Stomach (tissue), 9 donors: Measurements from ENCODE around the gene TMEM123. TPM values are rescaled to one million over a fixed set of nuclear protein-coding genes. Genes with fewer than 3 reads are reported as not detected.
"Not testable (repeated sequence)": the region's sequence is repeated elsewhere in the genome, so short reads cannot be mapped to it uniquely, and the experiment has no call there.

Experiments
- DNase-seq, 2 donors: peaks; one replicate each; pipeline versions ENCODE4 v3.0.0 to v3.0.0-alpha.2; 2013 to 2019
- H3K27ac ChIP-seq, 5 donors: fragments of 200-600 bp in 4 of 5; sonication (generic) in 4 of 5; one replicate each; pipeline ENCODE4 v1.5.1; 2013 to 2019; ENCODE audit warnings: mild to moderate bottlenecking in 1 of 5, moderate library complexity in 1 of 5
- H3K27me3 ChIP-seq, 3 donors: fragments of 200-600 bp; sonication (generic); one replicate each; pipeline ENCODE4 v1.5.1; 2017 to 2019; ENCODE audit warnings: mixed run types in 1 of 3
- H3K36me3 ChIP-seq, 4 donors: fragments of 200-600 bp; sonication (generic); 1 replicate in 3 of 4; 2 replicates in 1 of 4; pipeline ENCODE4 v1.5.1; 2016 to 2019
- H3K4me1 ChIP-seq, 4 donors: fragments of 200-600 bp; sonication (generic); one replicate each; pipeline ENCODE4 v1.5.1; 2016 to 2019
- H3K4me3 ChIP-seq, 4 donors: fragments of 200-600 bp; sonication (generic) in 3 of 4; one replicate each; pipeline ENCODE4 v1.5.1; 2016 to 2019; ENCODE audit warnings: mild to moderate bottlenecking in 1 of 4
- H3K9me3 ChIP-seq, 4 donors: fragments of 200-600 bp; sonication (generic); one replicate each; pipeline ENCODE4 v1.5.1; 2016 to 2019
- CTCF ChIP-seq, 7 experiments: fragments of 450-650 bp in 4 of 7; fragments of 200-600 bp in 3 of 7; sonication (generic) in 3 of 7; IDR thresholded peaks; one replicate each; pipeline ENCODE4 v1.5.1; 2016 to 2019; ENCODE audit warnings: antibody characterized with exemption in 7 of 7, control low read depth in 2 of 7, mild to moderate bottlenecking in 1 of 7
- EP300 ChIP-seq: sonication (generic); formaldehyde crosslinking; IDR thresholded peaks from one replicate; pipeline ENCODE4 v1.6.1; 2017; ENCODE audit warnings: antibody characterized with exemption
- POLR2A ChIP-seq, 4 donors: fragments of 450-650 bp; IDR thresholded peaks; one replicate each; pipeline ENCODE4 v1.6.1; 2016; ENCODE audit warnings: antibody characterized with exemption in 4 of 4, control low read depth in 2 of 4, mild to moderate bottlenecking in 1 of 4, moderate library complexity in 1 of 4
- POLR2AphosphoS5 ChIP-seq, 3 donors: sonication (generic); formaldehyde crosslinking; IDR thresholded peaks; one replicate each; pipeline ENCODE4 v1.6.1; 2016; ENCODE audit warnings: antibody characterized with exemption in 3 of 3
- WGBS, 5 donors: extraction: QIAGEN DNeasy Blood & Tissue Kit in 3 of 5; methylation state at CpG; one replicate each; pipeline versions ENCODE4 v1.1.5 to v1.1.7; 2013 to 2018; 5-methylcytosine and 5-hydroxymethylcytosine counted together
- intact Hi-C: fragments of 100-400 bp; cut with DNase I; formaldehyde crosslinking; loops from one replicate; pipeline ENCODE4 v1.15.1; 2023; ENCODE audit warnings: low total_unique reads
- polyA plus RNA-seq, 3 donors: library from polyadenylated mRNA; stranded (reverse); fragments of 200-250 nt; gene quantifications; one replicate each; pipeline ENCODE4 v1.2.3, GENCODE V29; 2013
- total RNA-seq, 5 donors: library from RNA; depleted of rRNA; stranded (reverse); fragments of >200 nt; gene quantifications; one replicate each; pipeline versions ENCODE4 v1.1.0 to v1.2.3, GENCODE V29; 2014 to 2016
- donor health status: healthy with polysubstance abuse.
- donor health status: Bipolar disorder and iron deficiency.
- donor health status: healthy.

TMEM123 gene
- total and polyA plus RNA-seq, 8 donors = 16.2 to 226 (median 51.6) TPM

- peaks cover 6 to 39% (median 17%) of the 10 kb centered on the region in 4 donors for H3K4me1 ChIP-seq
- DNase-seq = no peak
- 81 to 92% (median 83%) methylated on average over 2 of the region's 2 CpGs for WGBS, 5 donors
- no peaks in the 10 kb centered on the region for H3K27me3 ChIP-seq
- no peak for TF ChIP-seq CTCF (IDR thresholded peaks at IDR 0.05)
- no peak for TF ChIP-seq POLR2AphosphoS5 (IDR thresholded peaks at IDR 0.05)
- no peak for TF ChIP-seq EP300
- no peak for TF ChIP-seq POLR2A (IDR thresholded peaks at IDR 0.05)
- H3K36me3 ChIP-seq = peaks cover 0 to 20% (median 9%) of the 10 kb centered on the region in 4 donors
- peaks cover 0 to 6% (median 0%) of the 10 kb centered on the region in 4 donors for H3K9me3 ChIP-seq
- H3K27ac ChIP-seq = peak overlapping the region in 1 of 5 donors; percentile 20
- intact Hi-C loops = no loop called here
- no peak overlapping the region for H3K4me3 ChIP-seq
Measured at GRCh38 chr11:102436976-102437375, 15.6 kb downstream of the TMEM123 start.

DNA sequence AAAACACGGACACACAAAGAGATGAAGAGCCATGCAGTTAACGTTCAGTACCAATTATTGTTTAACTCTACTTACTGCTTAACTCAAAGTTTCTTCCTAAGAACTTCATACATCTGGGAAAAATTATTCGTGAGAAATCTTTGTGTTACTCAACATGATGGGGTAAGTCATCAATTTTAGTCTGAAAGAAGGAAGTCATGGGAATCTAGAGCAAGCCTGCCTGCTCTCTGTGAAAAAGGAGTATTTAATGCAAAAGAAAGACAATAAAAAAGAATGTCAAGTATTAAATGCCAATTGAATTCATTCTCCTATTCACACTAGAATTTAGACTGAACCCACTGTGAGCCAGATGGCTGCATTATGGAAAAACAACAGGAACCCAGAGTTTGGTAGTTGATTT, 16.0 kb downstream of the TMEM123 start:
- intact Hi-C loops = no loop called here
- H3K4me1 ChIP-seq = peaks cover 6 to 40% (median 17%) of the 10 kb centered on the region in 4 donors
- no peak overlapping the region for H3K4me3 ChIP-seq
- H3K9me3 ChIP-seq = peaks cover 0 to 6% (median 0%) of the 10 kb centered on the region in 4 donors
- WGBS, 5 donors = 79 to 87% (median 83%) methylated on average over 3 of the region's 3 CpGs
- H3K27me3 ChIP-seq = no peaks in the 10 kb centered on the region
- peaks cover 0 to 20% (median 9%) of the 10 kb centered on the region in 4 donors for H3K36me3 ChIP-seq
- peak overlapping the region in 1 of 5 donors; percentile 20 for H3K27ac ChIP-seq
- DNase-seq = no peak
- TF ChIP-seq POLR2AphosphoS5 (IDR thresholded peaks at IDR 0.05) = no peak
- no peak for TF ChIP-seq CTCF (IDR thresholded peaks at IDR 0.05)
- TF ChIP-seq POLR2A (IDR thresholded peaks at IDR 0.05) = no peak

DNA sequence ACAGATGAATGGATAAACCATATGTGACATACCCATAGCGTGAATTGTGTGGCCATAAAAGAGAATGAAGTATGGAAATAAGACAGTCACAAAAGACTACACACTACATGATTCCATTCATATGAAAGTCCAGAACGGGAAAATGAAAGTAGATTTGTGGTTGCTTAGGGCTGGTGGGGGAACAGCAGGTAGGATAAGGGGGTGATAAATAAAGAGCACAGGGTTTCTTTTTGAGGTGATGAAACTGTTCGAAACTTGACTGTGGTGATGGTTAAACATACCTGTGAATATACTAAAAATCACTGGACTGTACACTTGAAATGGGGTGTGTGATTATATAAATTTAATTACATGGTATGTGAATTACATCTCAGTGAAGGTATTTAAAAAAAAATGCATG, 16.9 kb downstream of the TMEM123 start:
- no peaks in the 10 kb centered on the region for H3K27me3 ChIP-seq
- TF ChIP-seq EP300 = no peak
- TF ChIP-seq POLR2A (IDR thresholded peaks at IDR 0.05) = no peak
- no peak for TF ChIP-seq POLR2AphosphoS5 (IDR thresholded peaks at IDR 0.05)
- TF ChIP-seq CTCF (IDR thresholded peaks at IDR 0.05) = no peak
- no peak overlapping the region for H3K27ac ChIP-seq
- whole genome bisulfite sequencing, 5 donors = 86 to 91% (median 88%) methylated on average over 3 of the region's 3 CpGs
- peaks cover 0 to 6% (median 0%) of the 10 kb centered on the region in 4 donors for H3K9me3 ChIP-seq
- no peak for DNase-seq
- no peak overlapping the region for H3K4me3 ChIP-seq
- peaks cover 0 to 20% (median 9%) of the 10 kb centered on the region in 4 donors for H3K36me3 ChIP-seq
- H3K4me1 ChIP-seq = peaks cover 7 to 48% (median 21%) of the 10 kb centered on the region in 4 donors
- intact Hi-C loops = no loop called here

- H3K4me3 ChIP-seq, H3K27ac ChIP-seq, H3K27me3 ChIP-seq, H3K9me3 ChIP-seq, DNase-seq, intact Hi-C loops: not testable (repeated sequence)
- 76 to 95% (median 92%) methylated on average over 3 of the region's 3 CpGs for WGBS, 5 donors
- H3K36me3 ChIP-seq = peaks cover 0 to 15% (median 9%) of the 10 kb centered on the region in 4 donors
- H3K4me1 ChIP-seq = peaks cover 16 to 54% (median 27%) of the 10 kb centered on the region in 4 donors
Measured at GRCh38 chr11:102433571-102433970, 19.0 kb downstream of the TMEM123 start.

DNA sequence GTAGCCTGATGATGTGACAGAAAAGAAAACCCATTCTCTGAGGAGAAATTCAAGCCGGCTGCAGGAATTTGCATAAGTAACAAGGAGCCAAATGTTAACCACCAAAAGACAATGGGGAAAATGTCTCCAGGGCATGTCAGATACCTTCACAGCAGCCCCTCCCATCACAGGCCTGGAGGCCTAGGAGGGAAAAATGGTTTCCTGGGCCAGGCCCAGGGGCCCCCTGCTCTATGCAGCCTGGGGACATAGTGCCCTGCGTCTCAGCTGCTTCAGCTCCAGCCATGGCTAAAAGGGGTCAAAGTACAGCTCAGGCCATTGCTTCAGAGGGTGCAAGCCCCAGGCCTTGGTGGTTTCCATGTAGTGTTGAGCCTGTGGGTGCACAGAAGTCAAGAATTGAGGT, 20.0 kb downstream of the TMEM123 start:
- WGBS, 5 donors = 93 to 100% (median 97%) methylated on average over 2 of the region's 2 CpGs
- not testable (repeated sequence) for DNase-seq

More for the DNA sequence above, 20.0 kb downstream of the TMEM123 start:
- intact Hi-C loops, H3K27me3 ChIP-seq, H3K9me3 ChIP-seq, H3K27ac ChIP-seq, H3K4me3 ChIP-seq: not testable (repeated sequence)
- H3K36me3 ChIP-seq = peaks cover 0 to 11% (median 8%) of the 10 kb centered on the region in 4 donors
- peaks cover 6 to 54% (median 27%) of the 10 kb centered on the region in 4 donors for H3K4me1 ChIP-seq
